GM23248 (cell line): ENCODE data around the gene SPRTN.

ENCODE experiments used
- EZH2 ChIP-seq: fragments of 200-600 bp; sonication (generic); IDR thresholded peaks from 2 replicates; pipeline ENCODE4 v1.6.1; 2018; ENCODE audit warnings: antibody characterized with exemption, mild to moderate bottlenecking; ENCODE audit not compliant: insufficient read depth, poor library complexity, severe bottlenecking
- EZH2phosphoT487 ChIP-seq: fragments of 200-600 bp; sonication (generic); IDR thresholded peaks from 2 replicates; pipeline ENCODE4 v1.6.1; 2018; ENCODE audit warnings: antibody characterized with exemption, moderate library complexity, mild to moderate bottlenecking, low read depth; ENCODE audit not compliant: insufficient read depth

GRCh38 chr1:231318015-231318355 lies 20.1 kb upstream of the SPRTN start:
- no peak for TF ChIP-seq EZH2
- TF ChIP-seq EZH2phosphoT487, result no peak
